ENCODE data around the gene SOCS4.
"Not testable (repeated sequence)": the region's sequence is repeated elsewhere in the genome, so short reads cannot be mapped to it uniquely, and the experiment has no call there.

SOCS4 gene

GRCh38 chr14:55026793-55027561 is at the start of gene SOCS4, which contains the start of gene WDHD1:
SOCS4 (plus strand) TSS chr14:55027236; CDS start chr14:55043042, 15,806 bp downstream.
WDHD1 (minus strand) TSS chr14:55027099; CDS start chr14:55026787, 312 bp downstream.
- peak; percentile 96 for DNase-seq

- no peak for DNase-seq
Observed at GRCh38 chr14:54979039-54979438, 48.0 kb upstream of the SOCS4 start.

- DNase-seq, result no peak
Observed at GRCh38 chr14:54981698-54982097, 45.3 kb upstream of the SOCS4 start.

- DNase-seq, result no peak
Observed at GRCh38 chr14:54985156-54985555, 41.9 kb upstream of the SOCS4 start.

GRCh38 chr14:55000381-55000780 is 26.7 kb upstream of the SOCS4 start:
- no peak for DNase-seq

- DNase-seq, result no peak
Observed at GRCh38 chr14:55005071-55005470, 22.0 kb upstream of the SOCS4 start.

- DNase-seq, result no peak
Observed at GRCh38 chr14:55015006-55015405, 12.0 kb upstream of the SOCS4 start.

GRCh38 chr14:55019968-55020554 is 7.0 kb upstream of the SOCS4 start:
- DNase-seq, result no peak

GRCh38 chr14:55024365-55024764 is 2.7 kb upstream of the SOCS4 start:
- DNase-seq, result not testable (repeated sequence)

GRCh38 chr14:55025948-55026347 is 1.1 kb upstream of the SOCS4 start:
- DNase-seq, result no peak

- DNase-seq, result no peak
Observed at GRCh38 chr14:55026441-55026792, 619 bp upstream of the SOCS4 start.

- DNase-seq, result no peak
Observed at GRCh38 chr14:55028066-55028465, 1.0 kb downstream of the SOCS4 start.

- DNase-seq, result no peak
Observed at GRCh38 chr14:55028476-55028875, 1.4 kb downstream of the SOCS4 start.

- no peak for DNase-seq
Observed at GRCh38 chr14:55031190-55031589, 4.2 kb downstream of the SOCS4 start.

- DNase-seq, result not testable (repeated sequence)
Observed at GRCh38 chr14:55037995-55038394, 11.0 kb downstream of the SOCS4 start.

GRCh38 chr14:55038708-55039107 is 11.7 kb downstream of the SOCS4 start:
- no peak for DNase-seq

GRCh38 chr14:55043528-55043927 is 16.5 kb downstream of the SOCS4 start:
- DNase-seq, result no peak

GRCh38 chr14:55045087-55045486 is 18.1 kb downstream of the SOCS4 start:
- DNase-seq, result no peak

- DNase-seq, result no peak
Observed at GRCh38 chr14:55047301-55048053, 20.4 kb downstream of the SOCS4 start.

- no peak for DNase-seq
Observed at GRCh38 chr14:55048900-55049436, 21.9 kb downstream of the SOCS4 start.

GRCh38 chr14:55051165-55051422 is 24.1 kb downstream of the SOCS4 start:
- no peak for DNase-seq

GRCh38 chr14:55051423-55052268 is 24.6 kb downstream of the SOCS4 start, which contains the start of gene MAPK1IP1L:
MAPK1IP1L (plus strand) TSS chr14:55051647; CDS start chr14:55061684, 10,037 bp downstream.
- peak; percentile 93 for DNase-seq

Data from NCI-H2171 (cell line).